A549 (cell line): Measurements from ENCODE around the gene PCBP3.

ENCODE experiments used
- CEBPB ChIP-seq, 2 experiments: fragments of >200 bp in 1 of 2; sonication (Bioruptor Twin) in 1 of 2; formaldehyde crosslinking in 1 of 2; IDR thresholded peaks; 2 replicates each; pipeline ENCODE4 v1.6.1; 2012 to 2016
- CTCF ChIP-seq: fragments of >200 bp; sonication (Bioruptor Twin); formaldehyde crosslinking; IDR thresholded peaks from 3 replicates; pipeline ENCODE4 v1.5.1; 2016
- ELK1 ChIP-seq: fragments of 150-350 bp; IDR thresholded peaks from 2 replicates; pipeline ENCODE4 v1.6.1; 2014; ENCODE audit warnings: low read depth, mild to moderate bottlenecking, low read length
- JUN ChIP-seq, 2 experiments: fragments of >200 bp; sonication (Bioruptor Twin); formaldehyde crosslinking; IDR thresholded peaks; 2 replicates in 1 of 2; 3 replicates in 1 of 2; pipeline ENCODE4 v1.6.1; 2016 to 2017
- KDM1A ChIP-seq: fragments of 200-600 bp; sonication (generic); IDR thresholded peaks from 2 replicates; pipeline ENCODE4 v1.6.1; 2016; ENCODE audit warnings: low read depth, mild to moderate bottlenecking
- PHF8 ChIP-seq: fragments of 200-600 bp; sonication (generic); IDR thresholded peaks from 2 replicates; pipeline ENCODE4 v1.6.1; 2016; ENCODE audit warnings: low read depth, mild to moderate bottlenecking, antibody characterized with exemption, moderate library complexity, borderline replicate concordance
- REST ChIP-seq: fragments of 200-600 bp; sonication (generic); IDR thresholded peaks from 2 replicates; pipeline ENCODE4 v1.6.1; 2016; ENCODE audit warnings: antibody characterized with exemption, mild to moderate bottlenecking, moderate library complexity
- RFX5 ChIP-seq: fragments of 450-650 bp; IDR thresholded peaks from 2 replicates; pipeline ENCODE4 v1.7.1; 2014; ENCODE audit warnings: antibody characterized with exemption, mild to moderate bottlenecking, moderate library complexity
- SMC3 ChIP-seq: fragments of >200 bp; sonication (Bioruptor Twin); formaldehyde crosslinking; IDR thresholded peaks from 3 replicates; pipeline ENCODE4 v1.6.1; 2018; ENCODE audit warnings: inconsistent platforms
- USF2 ChIP-seq: fragments of 450-650 bp; IDR thresholded peaks from 2 replicates; pipeline ENCODE4 v1.6.1; 2014; ENCODE audit warnings: antibody characterized with exemption

GRCh38 chr21:45726438-45726837 lies 82.9 kb downstream of the PCBP3 start:
- no peak for TF ChIP-seq CTCF
- no peak for TF ChIP-seq REST
- TF ChIP-seq USF2, result no peak
- no peak for TF ChIP-seq SMC3
- TF ChIP-seq ELK1, result no peak
- no peak for TF ChIP-seq KDM1A
- no peak for TF ChIP-seq RFX5
- TF ChIP-seq PHF8, result no peak
- TF ChIP-seq JUN (IDR thresholded peaks at IDR 0.05), result no peak
- no peak for TF ChIP-seq CEBPB (IDR thresholded peaks at IDR 0.05)
